Nephron progenitor cell (in vitro differentiated cells): ENCODE measurements around the gene CYB5A.

Experiments
- DNase-seq: peaks from one replicate; pipeline ENCODE4 v3.0.0; 2021
- H3K27ac Mint-ChIP-seq: 2 replicates; pipeline ENCODE4 v1.8.0; 2021; ENCODE audit warnings: mild to moderate bottlenecking, moderate library complexity, mixed read lengths
- H3K27me3 Mint-ChIP-seq: 2 replicates; pipeline ENCODE4 v1.8.0; 2021; ENCODE audit warnings: mild to moderate bottlenecking, low read depth, mixed read lengths; ENCODE audit not compliant: poor library complexity
- H3K36me3 Mint-ChIP-seq: 2 replicates; pipeline ENCODE4 v1.8.0; 2021; ENCODE audit warnings: low read depth, mixed read lengths
- H3K4me1 Mint-ChIP-seq: 2 replicates; pipeline ENCODE4 v1.8.0; 2021; ENCODE audit warnings: mixed read lengths
- H3K4me3 Mint-ChIP-seq: 2 replicates; pipeline ENCODE4 v1.8.0; 2021; ENCODE audit warnings: mild to moderate bottlenecking, moderate library complexity, mixed read lengths
- H3K9me3 Mint-ChIP-seq: 2 replicates; pipeline ENCODE4 v1.8.0; 2021; ENCODE audit warnings: mild to moderate bottlenecking, moderate library complexity, mixed read lengths
- TF ChIP-seq, protein P1 (sequence below): fragments of 200-600 bp; sonication (generic); IDR thresholded peaks from 2 replicates; pipeline ENCODE4 v1.5.0; 2021; ENCODE audit warnings: antibody characterized with exemption

CYB5A gene

DNA sequence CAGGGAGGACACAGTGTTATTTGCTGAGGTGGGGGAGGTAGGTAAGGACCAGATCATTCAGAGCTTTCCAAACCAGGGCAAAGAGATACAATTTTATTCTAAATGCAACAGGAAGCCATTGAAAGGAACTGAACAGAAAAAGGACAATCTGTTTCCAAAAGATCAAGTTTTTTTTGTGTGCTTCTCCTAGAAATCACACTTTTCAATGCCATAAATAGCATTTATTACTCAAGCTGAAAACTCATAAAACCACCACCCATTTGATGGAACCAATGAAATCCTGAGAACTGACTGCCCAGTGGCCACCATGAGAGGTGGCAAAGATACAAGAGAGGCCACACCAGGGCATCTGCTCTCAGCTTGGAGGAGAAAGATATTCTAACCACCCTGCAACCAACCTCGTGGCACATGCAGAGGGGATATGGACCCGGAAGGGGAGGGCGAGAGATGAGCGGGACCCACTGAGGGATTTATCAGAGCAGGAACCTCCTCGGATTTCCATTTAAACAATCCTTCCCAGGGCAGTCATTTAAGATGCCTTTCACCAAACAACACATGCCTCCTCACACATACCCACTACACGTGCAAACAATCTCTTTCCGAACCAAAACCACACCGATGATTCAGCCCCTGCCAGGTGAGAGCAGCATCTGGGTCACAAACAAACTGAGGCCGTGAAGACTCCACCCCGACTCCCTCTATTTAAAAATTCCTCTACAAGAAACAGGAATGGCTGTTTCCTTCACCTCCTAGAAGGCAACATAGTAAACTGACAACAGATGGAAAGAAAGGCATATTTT is 8.8 kb downstream of the CYB5A start:
- H3K27ac Mint-ChIP-seq, result no peak overlapping the region
- no peaks in the 10 kb centered on the region for H3K27me3 Mint-ChIP-seq
- H3K36me3 Mint-ChIP-seq, result no peaks in the 10 kb centered on the region
- no peak for DNase-seq
- no peaks in the 10 kb centered on the region for H3K9me3 Mint-ChIP-seq
- H3K4me1 Mint-ChIP-seq, result peaks cover 48% of the 10 kb centered on the region
- H3K4me3 Mint-ChIP-seq, result no peak overlapping the region
- TF ChIP-seq, protein P1, sequence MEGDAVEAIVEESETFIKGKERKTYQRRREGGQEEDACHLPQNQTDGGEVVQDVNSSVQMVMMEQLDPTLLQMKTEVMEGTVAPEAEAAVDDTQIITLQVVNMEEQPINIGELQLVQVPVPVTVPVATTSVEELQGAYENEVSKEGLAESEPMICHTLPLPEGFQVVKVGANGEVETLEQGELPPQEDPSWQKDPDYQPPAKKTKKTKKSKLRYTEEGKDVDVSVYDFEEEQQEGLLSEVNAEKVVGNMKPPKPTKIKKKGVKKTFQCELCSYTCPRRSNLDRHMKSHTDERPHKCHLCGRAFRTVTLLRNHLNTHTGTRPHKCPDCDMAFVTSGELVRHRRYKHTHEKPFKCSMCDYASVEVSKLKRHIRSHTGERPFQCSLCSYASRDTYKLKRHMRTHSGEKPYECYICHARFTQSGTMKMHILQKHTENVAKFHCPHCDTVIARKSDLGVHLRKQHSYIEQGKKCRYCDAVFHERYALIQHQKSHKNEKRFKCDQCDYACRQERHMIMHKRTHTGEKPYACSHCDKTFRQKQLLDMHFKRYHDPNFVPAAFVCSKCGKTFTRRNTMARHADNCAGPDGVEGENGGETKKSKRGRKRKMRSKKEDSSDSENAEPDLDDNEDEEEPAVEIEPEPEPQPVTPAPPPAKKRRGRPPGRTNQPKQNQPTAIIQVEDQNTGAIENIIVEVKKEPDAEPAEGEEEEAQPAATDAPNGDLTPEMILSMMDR, result no peak

DNA sequence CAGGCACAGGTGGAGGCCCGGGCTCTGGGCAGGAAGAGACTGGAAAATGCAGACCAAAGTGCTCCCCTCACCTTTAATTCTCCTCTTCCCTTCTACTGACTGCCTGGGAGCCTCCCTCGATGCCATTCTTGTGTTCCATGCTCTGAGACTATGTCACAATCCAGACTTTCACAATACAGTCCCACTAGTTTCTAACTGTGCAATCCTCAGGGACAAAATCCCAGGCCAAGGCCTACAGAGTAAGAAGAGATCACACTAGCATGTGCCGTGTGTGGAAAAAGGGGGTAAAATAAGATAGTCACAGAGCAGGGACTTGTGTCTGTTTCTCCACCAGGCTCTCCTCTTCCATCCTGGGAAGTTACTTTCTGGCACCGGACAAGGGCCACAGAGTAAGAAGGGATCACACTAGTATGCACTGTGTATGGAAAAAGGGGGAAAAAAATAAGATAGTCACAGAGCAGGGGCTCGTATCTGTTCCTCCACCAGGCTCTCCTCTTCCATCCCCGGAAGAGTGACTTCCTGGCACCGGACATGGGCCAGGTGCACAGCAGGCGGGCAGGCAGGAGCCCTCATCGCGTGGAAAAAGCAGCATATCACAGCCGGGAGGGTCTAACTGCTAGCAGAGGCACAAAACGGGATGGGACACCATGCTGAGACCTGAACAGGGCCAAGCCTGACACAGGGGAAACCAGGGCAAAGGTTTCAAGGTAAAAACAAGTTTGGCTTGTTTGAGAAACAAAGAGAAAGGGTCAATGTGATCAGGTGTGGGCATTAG is 9.6 kb downstream of the CYB5A start:
- Mint-ChIP-seq H3K4me1 (peaks cover 48% of the 10 kb centered on the region), H3K9me3 (no peaks in the 10 kb centered on the region), H3K36me3 (no peaks in the 10 kb centered on the region), H3K27ac (peak overlapping the region; percentile 66), H3K27me3 (no peaks in the 10 kb centered on the region), H3K4me3 (no peak overlapping the region)
- DNase-seq, result no peak
- TF ChIP-seq, protein P1, result no peak

DNA sequence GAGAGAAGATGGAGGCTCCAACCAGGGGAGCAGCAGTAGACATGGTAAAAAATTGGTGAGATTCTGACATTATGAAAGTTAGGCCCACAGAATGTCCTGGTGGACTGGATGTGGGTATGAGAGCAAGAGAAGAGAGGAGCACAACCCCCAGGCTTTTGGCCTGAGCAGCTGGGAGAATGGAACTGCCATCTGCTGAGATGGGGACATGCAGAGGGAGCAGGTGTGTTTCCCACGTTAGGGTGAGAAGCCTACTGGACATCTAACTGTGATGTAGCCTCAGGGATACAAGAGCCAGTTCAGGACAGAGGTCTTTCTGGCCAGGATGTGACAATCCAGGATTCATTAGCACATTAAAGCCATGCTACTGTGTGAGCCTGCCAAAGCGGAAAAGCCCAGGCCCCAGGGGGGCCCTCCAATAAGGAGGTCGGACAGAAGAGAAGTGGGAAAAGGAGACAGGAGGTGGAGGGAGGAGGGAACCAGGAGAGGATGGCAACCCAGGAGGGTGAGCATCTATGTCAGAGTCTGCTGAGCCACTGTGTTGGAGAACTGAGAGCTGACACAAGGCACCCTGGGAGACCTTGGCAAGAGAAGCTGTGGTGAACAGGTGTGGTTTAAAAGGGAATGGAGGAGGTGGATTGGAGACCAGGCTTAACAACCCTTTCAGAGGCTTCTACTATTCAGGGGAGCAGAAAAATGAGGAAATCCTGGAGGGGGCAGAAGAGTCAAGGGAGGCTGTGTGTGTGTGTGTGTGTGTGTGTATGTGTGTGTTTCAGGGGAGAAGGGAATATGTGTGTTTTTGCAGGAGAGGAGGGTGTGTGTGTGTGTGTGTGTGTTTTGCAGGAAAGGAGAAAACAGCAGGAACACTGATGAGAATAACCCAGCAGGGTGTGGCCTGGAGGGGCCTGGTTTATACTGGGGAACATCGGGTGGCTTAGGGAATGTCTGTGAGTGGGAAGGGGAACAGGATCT is 10.5 kb downstream of the CYB5A start:
- H3K27ac Mint-ChIP-seq, result peak overlapping the region; percentile 66
- TF ChIP-seq, protein P1, result no peak
- H3K27me3 Mint-ChIP-seq, result no peaks in the 10 kb centered on the region
- peaks cover 3% of the 10 kb centered on the region for H3K36me3 Mint-ChIP-seq
- no peak for DNase-seq
- H3K9me3 Mint-ChIP-seq, result no peaks in the 10 kb centered on the region
- H3K4me1 Mint-ChIP-seq, result peaks cover 52% of the 10 kb centered on the region
- H3K4me3 Mint-ChIP-seq, result peak overlapping the region; percentile 20

DNA sequence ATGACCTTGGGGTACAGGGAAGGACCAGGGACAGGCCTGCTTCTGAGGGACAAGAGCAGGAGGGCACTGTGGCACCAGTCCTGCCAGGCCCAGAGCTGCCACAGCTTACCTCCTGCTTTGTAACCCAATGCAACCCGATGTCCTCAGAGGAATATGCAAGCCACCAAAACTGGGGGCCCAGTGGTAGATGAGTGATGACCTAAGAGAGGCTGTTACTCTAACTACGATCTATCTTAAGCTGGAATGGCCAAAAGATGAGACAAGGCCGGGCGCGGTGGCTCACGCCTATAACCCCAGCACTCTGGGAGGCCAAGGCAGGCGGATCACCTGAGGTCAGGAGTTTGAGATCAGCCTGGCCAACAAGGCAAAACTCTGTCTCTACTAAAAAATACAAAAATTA is 12.8 kb downstream of the CYB5A start:
- no peak for DNase-seq
- Mint-ChIP-seq H3K27ac (no peak overlapping the region), H3K9me3 (no peaks in the 10 kb centered on the region), H3K27me3 (no peaks in the 10 kb centered on the region), H3K4me3 (no peak overlapping the region), H3K4me1 (peaks cover 54% of the 10 kb centered on the region), H3K36me3 (peaks cover 5% of the 10 kb centered on the region)
- TF ChIP-seq, protein P1, result no peak

DNA sequence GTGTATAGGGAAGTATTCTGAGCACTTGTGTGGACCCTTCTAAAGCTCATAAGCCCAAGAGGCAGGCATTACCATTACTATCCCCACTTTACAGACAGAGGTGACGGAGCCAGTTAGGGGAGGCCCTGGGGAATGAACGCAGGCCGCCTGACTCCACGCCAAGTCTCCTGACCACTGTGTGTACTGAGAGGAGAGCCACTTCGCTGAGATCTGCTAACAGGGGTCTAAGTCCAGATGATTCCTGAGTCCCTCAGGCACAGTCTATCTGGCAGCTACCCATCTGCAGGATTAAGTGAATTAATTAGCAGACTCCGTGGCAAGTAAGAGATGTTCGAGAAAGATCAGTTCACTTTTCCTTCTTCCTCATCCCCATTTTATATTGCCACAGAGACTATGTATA is 13.7 kb downstream of the CYB5A start:
- H3K27ac Mint-ChIP-seq, result no peak overlapping the region
- peaks cover 5% of the 10 kb centered on the region for H3K36me3 Mint-ChIP-seq
- TF ChIP-seq, protein P1, result no peak
- no peak overlapping the region for H3K4me3 Mint-ChIP-seq
- H3K27me3 Mint-ChIP-seq, result no peaks in the 10 kb centered on the region
- DNase-seq, result no peak
- peaks cover 56% of the 10 kb centered on the region for H3K4me1 Mint-ChIP-seq
- no peaks in the 10 kb centered on the region for H3K9me3 Mint-ChIP-seq
